Skin epidermis (tissue), 12 donors: Measurements from ENCODE around the gene PMS1.
"Not testable (repeated sequence)": the region's sequence is repeated elsewhere in the genome, so short reads cannot be mapped to it uniquely, and the experiment has no call there.

ENCODE experiments used
- H3K27ac ChIP-seq, 21 experiments: fragments of 200-600 bp; sonication (generic) in 11 of 21; one replicate each; pipeline ENCODE4 v1.5.0; 2020; ENCODE audit warnings: mild to moderate bottlenecking in 3 of 21, inconsistent platforms in 2 of 21, moderate library complexity in 2 of 21
- H3K4me3 ChIP-seq, 7 experiments: fragments of 200-600 bp; sonication (generic) in 2 of 7; one replicate each; pipeline ENCODE4 v1.5.0; 2020; ENCODE audit warnings: inconsistent platforms in 2 of 7, mild to moderate bottlenecking in 2 of 7, moderate library complexity in 1 of 7

The PMS1 gene

GRCh38 chr2:189854187-189854586 is 69.9 kb downstream of the PMS1 start:
- Histone ChIP-seq H3K4me3 (no peak overlapping the region), H3K27ac (no peak overlapping the region)

DNA sequence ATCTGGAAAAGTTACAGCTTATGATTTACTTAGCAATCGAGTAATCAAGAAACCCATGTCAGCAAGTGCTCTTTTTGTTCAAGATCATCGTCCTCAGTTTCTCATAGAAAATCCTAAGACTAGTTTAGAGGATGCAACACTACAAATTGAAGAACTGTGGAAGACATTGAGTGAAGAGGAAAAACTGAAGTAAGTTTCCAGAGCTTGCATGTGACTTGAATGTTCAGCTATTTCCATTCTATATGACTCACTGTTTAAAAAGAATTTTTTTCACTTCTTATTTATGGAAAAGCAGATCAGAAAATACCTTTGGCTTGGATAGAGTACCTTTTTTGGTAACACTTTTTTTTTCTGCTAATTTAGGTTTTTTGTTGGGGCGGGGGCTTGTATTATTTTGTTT is 70.7 kb downstream of the PMS1 start:
- H3K4me3 ChIP-seq, result no peak overlapping the region
- no peak overlapping the region for H3K27ac ChIP-seq

DNA sequence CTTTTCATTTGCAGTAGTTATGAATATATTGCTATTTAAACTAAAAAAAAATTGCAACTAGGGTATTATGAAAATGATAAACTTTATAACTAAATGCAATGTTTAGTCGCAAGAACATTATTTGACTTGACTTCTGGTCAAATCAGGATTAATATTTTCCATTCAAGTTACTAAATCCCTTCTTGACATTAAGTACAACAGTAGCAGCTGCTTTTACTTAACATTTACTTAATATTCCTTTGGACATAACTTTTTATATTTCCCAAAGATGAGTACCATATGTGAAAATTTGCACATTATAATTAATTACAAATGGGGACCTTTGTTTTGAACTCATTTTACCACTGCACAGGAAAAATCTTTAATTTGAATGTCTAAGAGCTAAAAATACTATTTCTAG is 74.0 kb downstream of the PMS1 start:
- H3K27ac ChIP-seq, result no peak overlapping the region

DNA sequence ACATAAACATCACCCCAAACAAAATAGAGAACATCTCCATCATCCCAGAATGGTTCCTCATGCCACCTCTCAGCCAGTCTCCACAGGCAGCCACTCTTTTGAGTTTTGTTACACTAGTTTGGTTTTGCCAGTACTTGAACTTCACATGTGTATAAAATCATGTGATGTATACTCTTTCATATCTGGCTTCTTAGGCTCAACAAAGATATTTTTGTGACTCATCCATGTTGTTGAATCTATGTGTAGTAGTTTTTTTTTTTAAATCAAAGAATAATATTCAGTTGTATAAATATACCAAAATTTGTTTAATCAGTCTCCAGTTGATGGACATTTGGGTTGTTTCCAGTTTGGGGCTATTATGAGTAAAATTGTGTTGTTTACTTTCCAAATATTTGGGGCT is 75.9 kb downstream of the PMS1 start:
- Histone ChIP-seq H3K27ac (no peak overlapping the region), H3K4me3 (no peak overlapping the region)

More for the DNA sequence above, 74.0 kb downstream of the PMS1 start:
- no peak overlapping the region for H3K4me3 ChIP-seq

GRCh38 chr2:189862751-189863150 is 78.5 kb downstream of the PMS1 start:
- no peak overlapping the region for H3K27ac ChIP-seq
- no peak overlapping the region for H3K4me3 ChIP-seq

DNA sequence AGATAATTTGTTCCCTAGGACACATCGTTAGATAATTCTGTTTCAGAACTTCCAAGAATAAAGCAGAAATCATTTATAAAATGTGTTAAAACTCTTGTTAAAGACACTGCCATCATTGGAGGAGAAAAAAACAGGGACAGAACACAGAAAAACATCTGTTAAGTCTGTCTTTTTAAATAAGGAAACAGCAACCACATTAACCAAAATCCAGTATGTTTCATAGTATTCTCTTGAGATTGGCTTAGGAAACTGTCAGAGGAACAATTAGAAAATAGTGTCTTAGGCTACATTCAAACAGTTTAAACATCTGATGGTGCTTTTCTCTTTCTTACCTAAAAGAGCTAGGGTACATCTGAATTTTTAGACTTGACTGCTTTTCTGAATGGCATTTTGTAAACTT is 81.6 kb downstream of the PMS1 start:
- no peak overlapping the region for H3K27ac ChIP-seq
- H3K4me3 ChIP-seq, result no peak overlapping the region

DNA sequence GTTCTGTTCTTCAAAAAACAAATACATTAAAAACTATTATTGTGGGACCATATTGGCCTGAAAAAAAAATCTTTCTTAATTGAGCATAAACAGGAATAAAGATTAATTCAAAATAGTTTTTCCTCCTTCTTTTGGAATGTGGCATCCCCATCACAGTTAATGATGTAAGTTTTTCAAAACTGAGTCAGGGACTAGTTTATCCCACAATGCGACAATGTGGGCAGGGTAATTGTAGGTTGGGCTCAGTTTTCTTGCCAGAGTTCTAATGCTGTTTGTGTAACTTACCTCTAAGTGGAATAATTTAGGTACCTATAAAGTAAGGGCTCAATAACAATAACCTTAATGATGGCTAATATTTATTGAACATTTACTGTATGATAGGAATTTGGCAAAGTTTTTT is 82.0 kb downstream of the PMS1 start:
- H3K4me3 ChIP-seq, result no peak overlapping the region

DNA sequence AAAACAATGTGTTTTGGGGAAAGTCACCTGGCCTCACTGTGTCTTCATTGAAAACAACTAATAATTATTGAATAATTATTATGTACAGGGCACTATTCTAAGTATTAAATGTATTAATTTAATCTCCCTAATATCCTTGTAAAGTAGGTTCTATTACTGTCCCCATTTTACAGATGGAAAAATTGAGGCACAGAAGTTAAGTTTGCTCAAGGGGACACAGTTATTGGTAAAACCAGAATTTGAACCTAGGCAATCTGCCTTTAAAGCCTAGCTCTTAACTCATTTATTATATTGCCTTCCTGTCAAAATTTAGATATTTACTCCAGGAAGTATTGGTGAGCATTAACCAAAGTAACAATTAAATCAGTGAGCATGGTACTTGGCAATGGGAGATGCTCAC is 84.6 kb downstream of the PMS1 start:
- Histone ChIP-seq H3K27ac (no peak overlapping the region), H3K4me3 (no peak overlapping the region)

More for the DNA sequence above, 82.0 kb downstream of the PMS1 start:
- no peak overlapping the region for H3K27ac ChIP-seq

DNA sequence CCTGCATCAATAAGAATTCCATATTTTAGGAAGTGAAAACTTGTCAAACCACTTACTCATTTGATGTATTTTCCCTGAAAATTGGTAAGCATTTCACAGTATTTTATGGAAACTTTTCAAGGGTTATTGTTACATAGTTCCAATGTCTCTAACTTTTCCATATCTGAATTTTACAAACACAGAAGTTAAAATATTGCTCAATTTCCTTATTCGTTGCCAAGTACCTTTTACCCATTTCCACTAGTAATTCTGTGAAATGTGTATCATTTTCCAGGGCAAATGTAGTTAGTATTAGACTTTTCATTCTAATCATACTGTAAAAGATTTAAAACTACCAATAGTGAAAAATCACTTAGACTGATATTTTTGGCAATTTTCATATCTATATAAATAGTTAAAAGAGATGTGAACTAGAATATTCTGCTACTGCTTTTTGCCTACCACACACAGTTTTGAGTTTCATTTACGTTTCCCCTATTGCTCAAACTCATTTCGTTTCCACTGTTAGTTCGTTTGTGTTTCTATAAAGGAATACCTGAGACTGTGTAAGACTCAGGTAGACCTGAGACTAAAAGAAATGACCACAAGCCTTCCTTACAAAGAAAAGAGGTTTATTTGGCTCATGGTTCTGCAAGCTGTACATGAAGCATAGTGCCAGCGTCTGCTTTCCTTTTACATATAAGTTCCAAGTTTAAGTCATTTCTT is 86.3 kb downstream of the PMS1 start:
- H3K27ac ChIP-seq, result no peak overlapping the region
- H3K4me3 ChIP-seq, result no peak overlapping the region

DNA sequence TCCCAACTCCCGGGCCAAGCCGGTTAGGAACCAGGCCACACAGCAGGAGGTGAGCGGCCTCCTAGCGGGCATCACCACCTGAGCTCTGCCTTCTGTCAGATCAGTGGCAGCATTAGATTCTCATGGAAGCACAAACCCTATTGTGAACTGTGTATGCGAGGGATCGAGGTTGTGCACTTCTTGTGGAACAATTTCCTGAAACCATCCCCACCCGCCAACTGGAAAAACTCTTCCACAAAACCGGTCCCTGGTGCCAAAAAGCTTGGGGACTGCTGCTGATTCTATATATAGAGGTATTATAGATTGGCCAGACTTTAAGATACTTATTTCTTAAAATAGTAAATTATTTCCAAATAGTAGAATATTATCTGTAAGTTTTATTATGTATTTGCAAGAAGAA is 89.4 kb downstream of the PMS1 start:
- Histone ChIP-seq H3K4me3 (no peak overlapping the region), H3K27ac (no peak overlapping the region)

DNA sequence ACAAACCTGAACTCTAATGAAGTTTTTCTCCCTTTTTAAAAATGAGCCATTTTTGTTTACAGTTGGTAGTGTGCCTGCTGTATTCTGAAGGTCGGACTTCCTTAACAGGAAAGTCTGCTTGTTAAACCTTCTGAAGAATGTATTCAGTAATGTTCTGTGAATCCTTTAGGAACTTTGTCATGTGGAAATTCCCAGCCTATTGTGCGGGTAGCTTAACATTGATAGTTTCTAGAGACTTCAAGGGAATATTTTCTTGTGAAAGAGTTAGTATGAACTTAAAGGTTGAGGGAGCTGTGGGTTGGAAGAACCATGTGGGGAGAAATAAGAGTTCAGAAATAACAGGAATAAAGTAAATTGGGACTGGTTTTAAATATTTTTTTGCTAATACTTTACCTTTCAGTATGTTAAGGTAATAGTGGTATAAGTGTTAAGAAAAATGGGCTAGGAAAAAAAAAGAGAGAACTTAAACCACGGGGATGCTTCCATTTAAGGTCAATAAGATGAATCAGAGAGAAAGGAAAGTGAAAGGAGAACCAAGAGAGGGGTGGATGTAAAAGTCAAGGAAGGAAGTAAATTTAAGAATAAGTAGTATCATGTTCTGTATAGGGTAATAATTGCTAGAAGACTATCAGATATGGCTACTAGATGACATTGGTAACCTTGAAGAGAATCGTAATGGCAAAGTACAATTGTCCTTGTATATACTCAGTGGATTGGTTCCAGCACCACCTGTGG is 90.5 kb downstream of the PMS1 start:
- no peak overlapping the region for H3K27ac ChIP-seq
- H3K4me3 ChIP-seq, result no peak overlapping the region

- H3K27ac ChIP-seq, result no peak overlapping the region
- H3K4me3 ChIP-seq, result no peak overlapping the region
Observed at GRCh38 chr2:189876271-189876670, 92.0 kb downstream of the PMS1 start.

DNA sequence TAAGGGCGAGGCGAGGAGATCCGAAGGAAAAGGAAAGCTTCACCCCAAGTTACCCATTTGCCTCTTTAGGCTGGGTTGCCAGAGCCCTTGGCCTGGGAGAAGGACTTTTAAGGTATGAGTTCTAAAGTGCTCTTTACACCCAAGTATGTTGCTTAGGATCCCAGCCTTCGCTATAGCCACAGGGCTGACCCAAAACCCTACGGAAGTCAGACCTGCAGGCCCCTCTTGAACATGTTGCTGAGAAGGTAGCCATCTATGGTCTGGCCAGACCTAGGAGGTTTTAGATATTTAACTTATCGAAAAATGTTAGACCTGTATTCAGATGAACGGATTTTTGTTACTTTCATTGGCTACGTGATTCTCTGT is 95.4 kb downstream of the PMS1 start:
- Histone ChIP-seq H3K4me3 (no peak overlapping the region), H3K27ac (no peak overlapping the region)

GRCh38 chr2:189880429-189880828 is 96.2 kb downstream of the PMS1 start:
- no peak overlapping the region for H3K27ac ChIP-seq
- no peak overlapping the region for H3K4me3 ChIP-seq

DNA sequence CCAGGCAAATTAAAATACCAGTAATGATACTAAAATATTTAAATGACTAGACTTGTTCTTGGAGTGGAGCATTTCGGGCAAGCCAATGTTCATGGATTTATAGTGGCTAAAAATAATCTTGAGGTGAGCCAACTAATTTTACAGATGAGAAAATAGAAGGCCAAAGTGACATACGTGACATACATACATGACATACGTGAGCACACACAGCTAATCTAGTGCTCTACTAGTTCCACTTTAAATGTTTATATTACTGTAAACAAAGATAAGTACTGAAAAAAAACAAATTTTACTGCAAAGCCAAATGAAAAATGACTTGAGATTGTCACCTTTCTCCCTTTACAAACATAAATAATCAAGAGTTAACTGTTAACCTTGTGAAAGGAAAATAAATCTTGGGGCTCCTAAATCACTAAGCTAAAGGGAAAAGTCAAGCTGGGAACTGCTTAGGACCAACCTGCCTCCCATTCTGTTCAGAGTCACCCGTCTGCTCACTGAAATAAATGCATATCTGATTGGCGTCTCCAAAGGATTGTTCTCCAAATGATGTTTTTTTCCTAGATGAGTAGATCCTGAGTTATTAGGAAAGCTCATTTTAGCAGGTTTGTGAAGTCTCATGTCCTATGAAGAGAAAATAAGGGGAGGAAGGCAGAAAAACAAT is 96.7 kb downstream of the PMS1 start:
- no peak overlapping the region for H3K4me3 ChIP-seq
- no peak overlapping the region for H3K27ac ChIP-seq

- Histone ChIP-seq H3K4me3 (no peak overlapping the region), H3K27ac (no peak overlapping the region)
Observed at GRCh38 chr2:189885368-189885767, 101.1 kb downstream of the PMS1 start.

GRCh38 chr2:189892546-189893294 is 108.5 kb downstream of the PMS1 start:
- H3K4me3 ChIP-seq, result not testable (repeated sequence)

GRCh38 chr2:189896809-189897208 is 112.6 kb downstream of the PMS1 start:
- Histone ChIP-seq H3K4me3 (no peak overlapping the region), H3K27ac (no peak overlapping the region)

More at GRCh38 chr2:189892546-189893294, 108.5 kb downstream of the PMS1 start:
- not testable (repeated sequence) for H3K27ac ChIP-seq

- Histone ChIP-seq H3K4me3 (no peak overlapping the region), H3K27ac (no peak overlapping the region)
Observed at GRCh38 chr2:189899101-189899500, 114.9 kb downstream of the PMS1 start.

GRCh38 chr2:189900726-189901125 is 116.5 kb downstream of the PMS1 start:
- H3K27ac ChIP-seq, result no peak overlapping the region
- no peak overlapping the region for H3K4me3 ChIP-seq
